B cell (primary cell): ENCODE results near the gene ZFP36L1. TPM values are rescaled to one million over a fixed set of nuclear protein-coding genes. Genes with fewer than 3 reads are reported as not detected.
A peak's percentile ranks its signal among the peaks of the same experiment; 100 is the strongest.

Experiments used
- ATAC-seq: fragments of 200-7000 bp; cut with Tn5 transposase; one replicate; pipeline ENCODE4 v1.10.0; 2021; ENCODE audit warnings: low read depth, mild to moderate bottlenecking, moderate number of reproducible peaks, moderate library complexity
- CTCF ChIA-PET: fragments of 350-600 bp; sonication (Branson Sonifier 250); formaldehyde crosslinking; loops from one replicate; lab custom pipeline; 2021; ENCODE audit warnings: antibody characterized with exemption, inconsistent platforms; lab: Charles Lee
- POLR2A ChIA-PET: fragments of 350-600 bp; sonication (Branson Sonifier 250); formaldehyde crosslinking; loops from one replicate; lab custom pipeline; 2021; ENCODE audit warnings: antibody characterized with exemption; lab: Charles Lee
- DNase-seq: peaks from one replicate; pipeline ENCODE4 v3.0.0; 2013
- H2AFZ ChIP-seq: 2 replicates; pipeline ENCODE4 v1.6.1; 2012; ENCODE audit warnings: mild to moderate bottlenecking, low read depth, low read length; ENCODE audit not compliant: insufficient read depth, poor library complexity, severe bottlenecking
- H3K27ac ChIP-seq, 2 donors: 1 replicate in 1 of 2; 2 replicates in 1 of 2; pipeline ENCODE4 v1.5.1; 2012 to 2013; ENCODE audit warnings: low read length in 2 of 2, mild to moderate bottlenecking in 2 of 2, moderate library complexity in 1 of 2
- H3K27me3 ChIP-seq, 4 experiments: fragments of 200-600 bp in 1 of 4; sonication (generic) in 1 of 4; replicated peaks in 1 of 4; 1 replicate in 2 of 4; 2 replicates in 2 of 4; pipeline versions ENCODE4 v1.6.1 to v1.7.0; 2013 to 2016; ENCODE audit warnings: low read length in 3 of 4, mild to moderate bottlenecking in 2 of 4, mixed read lengths in 1 of 4, moderate library complexity in 1 of 4; ENCODE audit not compliant: insufficient read depth in 4 of 4, control insufficient read depth in 3 of 4; ENCODE audit errors: control extremely low read depth in 1 of 4
- H3K36me3 ChIP-seq, 2 experiments: replicated peaks in 1 of 2; 1 replicate in 1 of 2; 2 replicates in 1 of 2; pipeline versions ENCODE4 v1.6.1 to v1.7.1; 2013; ENCODE audit warnings: low read length in 1 of 2; ENCODE audit not compliant: insufficient read depth in 2 of 2, control insufficient read depth in 1 of 2; ENCODE audit errors: control extremely low read depth in 1 of 2, extremely low read depth in 1 of 2
- H3K4me1 ChIP-seq, 2 donors: fragments of 200-600 bp in 1 of 2; sonication (generic) in 1 of 2; 1 replicate in 1 of 2; 2 replicates in 1 of 2; pipeline versions ENCODE4 v1.5.1 to v1.6.1; 2013 to 2017; ENCODE audit warnings: low read length in 2 of 2; ENCODE audit not compliant: control insufficient read depth in 2 of 2, insufficient read depth in 2 of 2
- H3K4me2 ChIP-seq: replicated peaks from 2 replicates; pipeline ENCODE3; 2012; ENCODE audit warnings: mild to moderate bottlenecking, low read depth, low read length; ENCODE audit not compliant: poor library complexity, severe bottlenecking
- H3K4me3 ChIP-seq, 5 experiments: fragments of 200-600 bp in 1 of 5; sonication (generic) in 1 of 5; 1 replicate in 3 of 5; 2 replicates in 2 of 5; pipeline versions ENCODE4 v1.5.1 to v1.7.0; 2011 to 2016; ENCODE audit warnings: low read length in 4 of 5, mild to moderate bottlenecking in 4 of 5, low read depth in 2 of 5, control low read depth in 1 of 5, moderate library complexity in 1 of 5; ENCODE audit not compliant: insufficient read depth in 1 of 5; ENCODE audit errors: control extremely low read depth in 1 of 5, extremely low read depth in 1 of 5
- H3K79me2 ChIP-seq: fragments of 200-600 bp; sonication (generic); one replicate; pipeline ENCODE4 v1.6.0; 2016; ENCODE audit warnings: low read length; ENCODE audit not compliant: control insufficient read depth, insufficient read depth
- H3K9ac ChIP-seq: fragments of 200-600 bp; sonication (generic); 2 replicates; pipeline ENCODE4 v1.6.1; 2017; ENCODE audit warnings: mild to moderate bottlenecking, low read length, moderate library complexity
- H3K9me3 ChIP-seq, 3 donors: one replicate each; pipeline versions ENCODE4 v1.6.1 to v1.7.1; 2013; ENCODE audit warnings: low read length in 2 of 3; ENCODE audit not compliant: control insufficient read depth in 2 of 3, insufficient read depth in 1 of 3; ENCODE audit errors: control extremely low read depth in 1 of 3
- H4K20me1 ChIP-seq: 2 replicates; pipeline ENCODE4 v1.6.0; 2012; ENCODE audit warnings: mild to moderate bottlenecking, low read length; ENCODE audit not compliant: insufficient read depth, control insufficient read depth, poor library complexity, severe bottlenecking
- H3K27ac Mint-ChIP-seq: one replicate; pipeline ENCODE4 v1.8.0; 2021; ENCODE audit warnings: mixed read lengths
- H3K27me3 Mint-ChIP-seq: one replicate; pipeline ENCODE4 v1.8.0; 2021; ENCODE audit warnings: mixed read lengths
- H3K4me1 Mint-ChIP-seq: one replicate; pipeline ENCODE4 v1.8.0; 2021; ENCODE audit warnings: mixed read lengths
- H3K4me3 Mint-ChIP-seq: one replicate; pipeline ENCODE4 v1.8.0; 2021; ENCODE audit warnings: mixed read lengths
- H3K9me3 Mint-ChIP-seq: one replicate; pipeline ENCODE4 v1.8.0; 2022; ENCODE audit warnings: mixed read lengths; ENCODE audit not compliant: insufficient read depth
- EZH2 ChIP-seq: IDR thresholded peaks from 2 replicates; pipeline ENCODE4 v1.6.1; 2012; ENCODE audit warnings: borderline replicate concordance, low read depth, mild to moderate bottlenecking, moderate library complexity, low read length; ENCODE audit not compliant: insufficient read depth, poor library complexity, severe bottlenecking
- WGBS: methylation state at CpG from one replicate; pipeline ENCODE4 v1.1.5; 2013; ENCODE audit warnings: missing lambda C conversion rate; ENCODE audit not compliant: insufficient coverage; 5-methylcytosine and 5-hydroxymethylcytosine counted together
- intact Hi-C: fragments of 100-400 bp; cut with micrococcal nuclease; formaldehyde crosslinking; loops from one replicate; pipeline ENCODE4 v1.10.0; 2022
- polyA plus RNA-seq: library from polyadenylated mRNA; depleted of rRNA; stranded (reverse); fragments of >200 nt; gene quantifications from 2 replicates; pipeline ENCODE4 v1.2.3, GENCODE V29; 2012
- total RNA-seq, 2 donors: library from RNA; stranded (reverse); fragments of 120-200 nt in 1 of 2; gene quantifications; 1 replicate in 1 of 2; 2 replicates in 1 of 2; pipeline versions ENCODE4 v1.2.3 to v1.2.4, GENCODE V29; 2013 to 2022
- TF ChIP-seq, protein P1 (sequence below): fragments of 200-600 bp; IDR thresholded peaks from one replicate; pipeline ENCODE4 v1.8.0; 2022; ENCODE audit warnings: antibody characterized with exemption, mild to moderate bottlenecking

The ZFP36L1 gene
- total and polyA plus RNA-seq, 2 donors (not counting 1 experiment from before 2014, with no cell fraction given), result 572 to 983 TPM

DNA sequence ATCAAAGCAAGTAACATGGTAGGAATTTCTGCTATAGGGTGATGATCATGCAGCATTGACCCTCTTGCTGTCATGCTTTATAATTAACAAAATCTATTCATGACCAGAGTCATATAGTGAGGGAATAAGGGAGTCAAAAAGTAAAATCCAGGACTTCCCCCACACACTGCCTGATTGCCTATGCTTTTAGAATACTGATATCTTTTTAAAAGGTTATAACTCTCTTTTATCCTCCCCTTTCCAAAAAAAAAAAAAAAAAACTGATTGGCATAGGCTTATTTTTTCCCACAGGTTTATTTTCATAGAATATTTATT lies 51.4 kb downstream of the ZFP36L1 start:
- H3K36me3 ChIP-seq, result no peaks in the 10 kb centered on the region
- Mint-ChIP-seq H3K4me3 (no peak overlapping the region), H3K27me3 (no peaks in the 10 kb centered on the region), H3K4me1 (peaks cover 58% of the 10 kb centered on the region), H3K9me3 (no peaks in the 10 kb centered on the region), H3K27ac (peak overlapping the region; percentile 66)
- no peaks in the 10 kb centered on the region for H4K20me1 ChIP-seq
- H3K4me3 ChIP-seq, result no peak overlapping the region
- DNase-seq (peak; percentile 29), ATAC-seq (no peak)
- TF ChIP-seq, protein P1, sequence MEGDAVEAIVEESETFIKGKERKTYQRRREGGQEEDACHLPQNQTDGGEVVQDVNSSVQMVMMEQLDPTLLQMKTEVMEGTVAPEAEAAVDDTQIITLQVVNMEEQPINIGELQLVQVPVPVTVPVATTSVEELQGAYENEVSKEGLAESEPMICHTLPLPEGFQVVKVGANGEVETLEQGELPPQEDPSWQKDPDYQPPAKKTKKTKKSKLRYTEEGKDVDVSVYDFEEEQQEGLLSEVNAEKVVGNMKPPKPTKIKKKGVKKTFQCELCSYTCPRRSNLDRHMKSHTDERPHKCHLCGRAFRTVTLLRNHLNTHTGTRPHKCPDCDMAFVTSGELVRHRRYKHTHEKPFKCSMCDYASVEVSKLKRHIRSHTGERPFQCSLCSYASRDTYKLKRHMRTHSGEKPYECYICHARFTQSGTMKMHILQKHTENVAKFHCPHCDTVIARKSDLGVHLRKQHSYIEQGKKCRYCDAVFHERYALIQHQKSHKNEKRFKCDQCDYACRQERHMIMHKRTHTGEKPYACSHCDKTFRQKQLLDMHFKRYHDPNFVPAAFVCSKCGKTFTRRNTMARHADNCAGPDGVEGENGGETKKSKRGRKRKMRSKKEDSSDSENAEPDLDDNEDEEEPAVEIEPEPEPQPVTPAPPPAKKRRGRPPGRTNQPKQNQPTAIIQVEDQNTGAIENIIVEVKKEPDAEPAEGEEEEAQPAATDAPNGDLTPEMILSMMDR, result no peak
- no peak for TF ChIP-seq EZH2
- no peak overlapping the region for H2AFZ ChIP-seq
- peak overlapping the region; percentile 33 for H3K4me2 ChIP-seq
- H3K27ac ChIP-seq, result peak overlapping the region; percentile 2 to 42
- H3K4me1 ChIP-seq, result peaks cover 34 to 52% of the 10 kb centered on the region in 2 donors
- H3K27me3 ChIP-seq, result no peaks in the 10 kb centered on the region
- peaks cover 12% of the 10 kb centered on the region for H3K79me2 ChIP-seq
- peaks cover 0 to 3% (median 0%) of the 10 kb centered on the region in 3 donors for H3K9me3 ChIP-seq
- intact Hi-C loops, result loop anchor here (1.0 to 5.0 kb wide), 2 partner anchors 75 to 334 kb away; no protein-coding TSS in a partner anchor
- H3K9ac ChIP-seq, result no peak overlapping the region
- POLR2A ChIA-PET, result interaction anchor here (0.9 kb wide), 1 partner anchor 59 kb away, joined by 3 read pairs; no protein-coding TSS in a partner anchor
- CTCF ChIA-PET, result interaction anchor here (0.7 kb wide), 1 partner anchor 9 kb away, joined by 3 read pairs; no protein-coding TSS in a partner anchor

DNA sequence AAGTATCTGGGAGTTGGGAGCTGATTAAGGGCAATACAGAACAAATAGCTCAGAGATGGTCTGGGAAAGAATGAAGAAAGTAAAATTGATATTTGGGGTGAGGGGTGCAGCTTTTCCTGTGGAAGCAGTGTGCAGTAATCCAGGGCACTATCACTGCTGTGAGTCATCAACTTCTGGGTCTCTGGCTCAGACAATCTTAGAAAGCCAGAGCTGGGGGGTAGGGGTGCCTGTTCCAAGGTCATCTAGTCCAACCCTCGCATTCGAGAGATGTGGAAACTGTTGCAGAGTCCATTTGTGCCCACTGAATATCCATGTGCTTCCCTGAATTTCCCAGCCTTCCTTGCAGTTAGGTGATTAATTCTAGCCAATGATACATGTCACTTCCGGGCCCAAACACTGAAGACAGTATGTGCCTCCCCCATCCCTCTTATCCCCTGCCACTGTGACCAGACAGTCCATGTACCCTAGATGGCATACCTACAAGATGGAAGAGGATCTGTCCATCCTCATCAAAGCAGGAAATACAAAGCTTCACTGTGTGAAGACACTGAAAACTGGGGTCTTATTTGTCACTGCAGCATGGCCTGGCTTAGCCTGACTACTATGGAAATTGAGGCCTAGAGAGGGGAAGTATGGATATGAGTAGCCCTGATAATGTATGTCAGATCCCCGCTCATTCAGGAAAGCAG lies 51.9 kb downstream of the ZFP36L1 start:
- DNase-seq, result no peak
- Mint-ChIP-seq H3K9me3 (no peaks in the 10 kb centered on the region), H3K27me3 (no peaks in the 10 kb centered on the region), H3K4me1 (peaks cover 63% of the 10 kb centered on the region), H3K27ac (peak overlapping the region; percentile 66), H3K4me3 (peak overlapping the region; percentile 12)
- POLR2A ChIA-PET, result interaction anchor here (0.9 kb wide), 1 partner anchor 58 kb away, joined by 3 read pairs; no protein-coding TSS in a partner anchor
- Histone ChIP-seq H3K27ac (peak overlapping the region; percentile 2 to 42), H2AFZ (no peak overlapping the region), H3K4me2 (peak overlapping the region; percentile 33), H3K4me1 (peaks cover 34 to 52% of the 10 kb centered on the region in 2 donors), H4K20me1 (no peaks in the 10 kb centered on the region), H3K4me3 (no peak overlapping the region), H3K79me2 (peaks cover 12% of the 10 kb centered on the region), H3K27me3 (no peaks in the 10 kb centered on the region), H3K9me3 (peaks cover 0 to 3% (median 0%) of the 10 kb centered on the region in 3 donors), H3K9ac (no peak overlapping the region), H3K36me3 (no peaks in the 10 kb centered on the region)
- no peak for ATAC-seq
- intact Hi-C loops, result loop anchor here (1.0 to 5.0 kb wide), 2 partner anchors 75 to 334 kb away; no protein-coding TSS in a partner anchor
- no peak for TF ChIP-seq EZH2
- TF ChIP-seq, protein P1, result no peak
- WGBS, result 88% methylated on average over 4 of the region's 4 CpGs
- CTCF ChIA-PET, result interaction anchor here (0.8 kb wide), 1 partner anchor 9 kb away, joined by 3 read pairs; no protein-coding TSS in a partner anchor
